ENCODE results near the gene MLIP. TPM values are rescaled to one million over a fixed set of nuclear protein-coding genes. Genes with fewer than 3 reads are reported as not detected.

The MLIP gene
- total RNA-seq, 4 donors from 2014 or later, result 0.42 to 3.5 (median 1.2) TPM

- Histone ChIP-seq H3K9me3 (no peaks in the 10 kb centered on the region), H3K36me3 (no peaks in the 10 kb centered on the region), H3K27me3 (no peaks in the 10 kb centered on the region), H3K4me1 (no peaks in the 10 kb centered on the region), H3K27ac (replicated peaks in 1 of 4) (no peak overlapping the region), H3K4me3 (no peak overlapping the region)
- no peak for DNase-seq (ENCODE audit: extremely low spot score)
- no peak for TF ChIP-seq EP300 (IDR thresholded peaks at IDR 0.05)
- no peak for TF ChIP-seq CTCF (IDR thresholded peaks at IDR 0.05)
- TF ChIP-seq POLR2A (IDR thresholded peaks at IDR 0.05; ENCODE audit: low read depth), result no peak
- TF ChIP-seq POLR2AphosphoS5 (IDR thresholded peaks at IDR 0.05), result no peak
- intact Hi-C loops (cut with DNase I), result no loop called here
- 56% methylated on average over 2 of the region's 2 CpGs for WGBS
Measured at GRCh38 chr6:54291146-54291545, 179.9 kb downstream of the MLIP start.

- no peak for DNase-seq (ENCODE audit: extremely low spot score)
- no peak overlapping the region for H3K27ac ChIP-seq (replicated peaks in 1 of 4)
- no peak overlapping the region for H3K4me3 ChIP-seq
- intact Hi-C loops (cut with DNase I), result no loop called here
- H3K4me1 ChIP-seq, result no peaks in the 10 kb centered on the region
- WGBS, result 54% methylated on average over 2 of the region's 2 CpGs
- TF ChIP-seq POLR2AphosphoS5 (IDR thresholded peaks at IDR 0.05) (no peak), CTCF (IDR thresholded peaks at IDR 0.05) (no peak)
- no peaks in the 10 kb centered on the region for H3K9me3 ChIP-seq
- H3K27me3 ChIP-seq, result no peaks in the 10 kb centered on the region
- H3K36me3 ChIP-seq, result no peaks in the 10 kb centered on the region
Measured at GRCh38 chr6:54291738-54292137, 180.5 kb downstream of the MLIP start.

GRCh38 chr6:54294965-54295532 lies 183.8 kb downstream of the MLIP start:
- Histone ChIP-seq H3K27ac (replicated peaks in 1 of 4) (no peak overlapping the region), H3K27me3 (no peaks in the 10 kb centered on the region), H3K9me3 (no peaks in the 10 kb centered on the region), H3K4me3 (no peak overlapping the region), H3K36me3 (no peaks in the 10 kb centered on the region), H3K4me1 (no peaks in the 10 kb centered on the region)
- TF ChIP-seq POLR2A (IDR thresholded peaks at IDR 0.05; ENCODE audit: low read depth), result no peak
- no peak for TF ChIP-seq CTCF (IDR thresholded peaks at IDR 0.05)
- TF ChIP-seq EP300 (IDR thresholded peaks at IDR 0.05), result no peak
- no peak for TF ChIP-seq POLR2AphosphoS5 (IDR thresholded peaks at IDR 0.05)
- 96% methylated on average over 8 of the region's 8 CpGs for WGBS
- DNase-seq (ENCODE audit: extremely low spot score), result no peak
- intact Hi-C loops (cut with DNase I), result no loop called here

- Histone ChIP-seq H3K27me3 (no peaks in the 10 kb centered on the region), H3K4me1 (no peaks in the 10 kb centered on the region), H3K27ac (replicated peaks in 1 of 4) (no peak overlapping the region), H3K9me3 (no peaks in the 10 kb centered on the region), H3K36me3 (no peaks in the 10 kb centered on the region), H3K4me3 (no peak overlapping the region)
- DNase-seq (ENCODE audit: extremely low spot score), result no peak
- intact Hi-C loops (cut with DNase I), result no loop called here
- WGBS, result 90% methylated on average over 2 of the region's 2 CpGs
- TF ChIP-seq EP300 (IDR thresholded peaks at IDR 0.05), result no peak
- no peak for TF ChIP-seq POLR2A (IDR thresholded peaks at IDR 0.05; ENCODE audit: low read depth)
- no peak for TF ChIP-seq CTCF (IDR thresholded peaks at IDR 0.05)
- no peak for TF ChIP-seq POLR2AphosphoS5 (IDR thresholded peaks at IDR 0.05)
Measured at GRCh38 chr6:54299542-54300269, 188.5 kb downstream of the MLIP start.

- Histone ChIP-seq H3K27me3 (no peaks in the 10 kb centered on the region), H3K36me3 (no peaks in the 10 kb centered on the region), H3K27ac (replicated peaks in 1 of 4) (no peak overlapping the region), H3K9me3 (no peaks in the 10 kb centered on the region), H3K4me3 (no peak overlapping the region), H3K4me1 (no peaks in the 10 kb centered on the region)
- TF ChIP-seq POLR2AphosphoS5 (IDR thresholded peaks at IDR 0.05), result no peak
- no peak for TF ChIP-seq EP300 (IDR thresholded peaks at IDR 0.05)
- TF ChIP-seq POLR2A (IDR thresholded peaks at IDR 0.05; ENCODE audit: low read depth), result no peak
- TF ChIP-seq CTCF (IDR thresholded peaks at IDR 0.05), result no peak
- no peak for DNase-seq (ENCODE audit: extremely low spot score)
- intact Hi-C loops (cut with DNase I), result no loop called here
Measured at GRCh38 chr6:54301770-54302169, 190.5 kb downstream of the MLIP start.
